NCI-H510A (cell line): ENCODE results near the gene TIMP2.
"Not testable (repeated sequence)": the region's sequence is repeated elsewhere in the genome, so short reads cannot be mapped to it uniquely, and the experiment has no call there.

ENCODE experiments used
- DNase-seq: peaks from one replicate; lab custom pipeline; 2025; lab: John Stamatoyannopoulos, UW

TIMP2 gene

GRCh38 chr17:78925234-78925633 is at the start of gene TIMP2:
TIMP2 (minus strand) TSS chr17:78925387; CDS start chr17:78925088, 299 bp downstream.
- DNase-seq = peak; percentile 71

GRCh38 chr17:78973792-78974520 is 48.8 kb upstream of the TIMP2 start:
- DNase-seq = no peak

GRCh38 chr17:78973196-78973595 is 48.0 kb upstream of the TIMP2 start:
- DNase-seq = no peak

GRCh38 chr17:78972507-78973105 is 47.4 kb upstream of the TIMP2 start:
- DNase-seq = no peak

- no peak for DNase-seq
Observed at GRCh38 chr17:78971756-78972506, 46.7 kb upstream of the TIMP2 start.

GRCh38 chr17:78970834-78971755 is 45.9 kb upstream of the TIMP2 start:
- peak; percentile 27 for DNase-seq

- no peak for DNase-seq
Observed at GRCh38 chr17:78969865-78970264, 44.7 kb upstream of the TIMP2 start.

GRCh38 chr17:78967782-78968362 is 42.7 kb upstream of the TIMP2 start:
- DNase-seq = no peak

- DNase-seq = no peak
Observed at GRCh38 chr17:78966910-78967600, 41.9 kb upstream of the TIMP2 start.

- no peak for DNase-seq
Observed at GRCh38 chr17:78966123-78966813, 41.1 kb upstream of the TIMP2 start.

GRCh38 chr17:78965491-78965924 is 40.3 kb upstream of the TIMP2 start:
- DNase-seq = peak; percentile 68

- DNase-seq = no peak
Observed at GRCh38 chr17:78963378-78963777, 38.2 kb upstream of the TIMP2 start.

- DNase-seq = not testable (repeated sequence)
Observed at GRCh38 chr17:78962984-78963348, 37.8 kb upstream of the TIMP2 start.

GRCh38 chr17:78962345-78962983 is 37.3 kb upstream of the TIMP2 start:
- DNase-seq = no peak

- DNase-seq = no peak
Observed at GRCh38 chr17:78961571-78961970, 36.4 kb upstream of the TIMP2 start.

GRCh38 chr17:78960928-78961327 is 35.7 kb upstream of the TIMP2 start:
- DNase-seq = no peak

- DNase-seq = no peak
Observed at GRCh38 chr17:78959803-78960202, 34.6 kb upstream of the TIMP2 start.

GRCh38 chr17:78958641-78959127 is 33.5 kb upstream of the TIMP2 start:
- no peak for DNase-seq

- DNase-seq = no peak
Observed at GRCh38 chr17:78957128-78957527, 31.9 kb upstream of the TIMP2 start.

GRCh38 chr17:78956254-78956653 is 31.1 kb upstream of the TIMP2 start:
- DNase-seq = no peak
